GM12878 (cell line): ENCODE results near the gene SMARCD2. TPM values are rescaled to one million over a fixed set of nuclear protein-coding genes. Genes with fewer than 3 reads are reported as not detected.
A peak's percentile ranks its signal among the peaks of the same experiment; 100 is the strongest.
"Not testable (repeated sequence)": the region's sequence is repeated elsewhere in the genome, so short reads cannot be mapped to it uniquely, and the experiment has no call there.

Source experiments
- ATAC-seq: fragments of 200-7000 bp; cut with Tn5 transposase; 3 replicates; pipeline ENCODE4 v1.9.1; 2020; ENCODE audit warnings: mild to moderate bottlenecking, moderate library complexity
- BruUV-seq: library from RNA; stranded (reverse); fragments of 400-500 nt; replicated peaks from 2 replicates; lab custom pipeline; 2021; lab: Mats Ljungman, UMichigan
- CTCF ChIA-PET: fragments of 300-600 bp; sonication (Branson Sonifier 250); formaldehyde crosslinking; extraction: SDS; loops from one replicate; lab custom pipeline; 2021; ENCODE audit warnings: inconsistent platforms; lab: Yijun Ruan, JAX
- POLR2A ChIA-PET: fragments of 350-600 bp; formaldehyde crosslinking; extraction: SDS; loops from one replicate; lab custom pipeline; 2021; ENCODE audit warnings: inconsistent platforms; lab: Charles Lee
- RAD21 ChIA-PET: fragments of 300-600 bp; sonication (Branson Sonifier 250); formaldehyde crosslinking; loops from one replicate; lab custom pipeline; 2023; ENCODE audit warnings: antibody characterized with exemption; ENCODE audit not compliant: unreplicated experiment; lab: Charles Lee
- SMC1A ChIA-PET: fragments of 300-600 bp; sonication (Branson Sonifier 250); formaldehyde crosslinking; loops from one replicate; lab custom pipeline; 2023; ENCODE audit not compliant: unreplicated experiment, uncharacterized antibody; lab: Charles Lee
- DNase-seq: peaks from one replicate; pipeline ENCODE4 v3.0.0-alpha.2; 2011; ENCODE audit warnings: low read depth, low spot score
- FAIRE-seq: peaks from 3 replicates; lab custom pipeline; 2011; peaks lifted over from hg19 to GRCh38; lab: Jason Lieb, UNC
- H2AFZ ChIP-seq: 2 replicates; pipeline ENCODE4 v1.6.0; 2011; ENCODE audit warnings: low read depth, low read length, control low read depth; ENCODE audit not compliant: control insufficient read depth
- H3K27ac ChIP-seq: 2 replicates; pipeline ENCODE4 v1.5.1; 2011; ENCODE audit warnings: control low read depth; ENCODE audit not compliant: control insufficient read depth, insufficient read depth
- H3K27me3 ChIP-seq, 2 experiments: replicated peaks in 1 of 2; 2 replicates each; pipeline versions ENCODE4 v1.6.0 to v1.6.1; 2011; ENCODE audit warnings: low read length in 1 of 2; ENCODE audit not compliant: control insufficient read depth in 2 of 2, insufficient read depth in 2 of 2
- H3K36me3 ChIP-seq, 2 experiments: 2 replicates each; pipeline ENCODE4 v1.5.1; 2011; ENCODE audit warnings: low read length in 1 of 2; ENCODE audit not compliant: control insufficient read depth in 2 of 2, insufficient read depth in 2 of 2
- H3K4me1 ChIP-seq: 2 replicates; pipeline ENCODE4 v1.6.1; 2011; ENCODE audit warnings: mild to moderate bottlenecking, low read length, moderate library complexity, mixed read lengths; ENCODE audit not compliant: control insufficient read depth, insufficient read depth
- H3K4me2 ChIP-seq: 2 replicates; pipeline ENCODE4 v1.6.0; 2011; ENCODE audit warnings: control low read depth; ENCODE audit not compliant: control insufficient read depth, insufficient read depth
- H3K4me3 ChIP-seq: fragments of 200-600 bp; sonication (generic); 2 replicates; pipeline ENCODE4 v1.5.1; 2016
- H3K79me2 ChIP-seq: 2 replicates; pipeline ENCODE4 v1.6.0; 2011; ENCODE audit warnings: low read length; ENCODE audit not compliant: control insufficient read depth, insufficient read depth
- H3K9ac ChIP-seq: 2 replicates; pipeline ENCODE4 v1.8.0; 2011; ENCODE audit warnings: low read length, control low read depth, mixed read lengths; ENCODE audit not compliant: control insufficient read depth, insufficient read depth
- H3K9me3 ChIP-seq: replicated peaks from 3 replicates; pipeline ENCODE4 v1.5.1; 2011; ENCODE audit warnings: mild to moderate bottlenecking, low read length; ENCODE audit not compliant: control insufficient read depth, insufficient read depth
- H4K20me1 ChIP-seq: 2 replicates; pipeline ENCODE4 v1.6.0; 2011; ENCODE audit not compliant: control insufficient read depth, insufficient read depth
- BCL3 ChIP-seq: IDR thresholded peaks from 2 replicates; pipeline ENCODE4 v1.6.1; 2011; ENCODE audit warnings: borderline replicate concordance, low read depth, mild to moderate bottlenecking, moderate library complexity, low read length; ENCODE audit not compliant: insufficient read depth, poor library complexity, severe bottlenecking
- CTCF ChIP-seq, 3 experiments: IDR thresholded peaks in 2 of 3; conservative IDR thresholded peaks in 1 of 3; 2 replicates each; pipeline ENCODE4 v1.5.1; 2011; ENCODE audit warnings: low read depth in 3 of 3, low read length in 3 of 3, mild to moderate bottlenecking in 3 of 3, control low read depth in 2 of 3, moderate library complexity in 2 of 3, inconsistent platforms in 1 of 3, mixed read lengths in 1 of 3; ENCODE audit not compliant: control insufficient read depth in 2 of 3, insufficient read depth in 1 of 3; ENCODE audit errors: extremely low read depth in 1 of 3
- JUND ChIP-seq: IDR thresholded peaks from 2 replicates; pipeline ENCODE4 v1.6.1; 2012; ENCODE audit warnings: low read depth, mild to moderate bottlenecking, low read length, improper control_type of control experiment, moderate library complexity
- NFYB ChIP-seq: IDR thresholded peaks from 2 replicates; pipeline ENCODE4 v1.6.1; 2011; ENCODE audit warnings: low read depth, mild to moderate bottlenecking, low read length, improper control_type of control experiment, moderate library complexity; ENCODE audit not compliant: insufficient read depth
- NKRF ChIP-seq: fragments of 450-650 bp; conservative IDR thresholded peaks from 2 replicates; pipeline ENCODE4 v1.6.1; 2017; ENCODE audit warnings: mild to moderate bottlenecking, moderate library complexity
- STAT3 ChIP-seq: IDR thresholded peaks from 2 replicates; pipeline ENCODE4 v1.6.1; 2011; ENCODE audit warnings: low read depth, low read length, improper control_type of control experiment
- WGBS: methylation state at CpG from one replicate; pipeline ENCODE4 v1.1.6; 2016; ENCODE audit warnings: low lambda C conversion rate; ENCODE audit not compliant: insufficient replicate concordance, insufficient coverage; ENCODE audit errors: missing lambda C conversion rate; 5-methylcytosine and 5-hydroxymethylcytosine counted together
- in situ Hi-C: fragments of 300-500 bp; cut with MboI; formaldehyde crosslinking; loops from 9 replicates; pipeline ENCODE4 v1.14.3; 2018; ENCODE audit warnings: mixed read lengths
- intact Hi-C: fragments of 100-400 bp; cut with micrococcal nuclease; formaldehyde crosslinking; loops from one replicate; pipeline ENCODE4 v1.14.2; 2022; ENCODE audit not compliant: unreplicated experiment
- polyA plus RNA-seq, 11 experiments: library from polyadenylated mRNA; depleted of rRNA in 4 of 11; unstranded in 6 of 11; stranded (reverse) in 5 of 11; fragments of >200 nt; fragmentation: Nextera tagmentation in 4 of 11; fragmentation: Illumina TruSeq in 1 of 11; extraction: Ambion mirVana in 4 of 11; extraction: Trizol in 1 of 11; gene quantifications; 1 replicate in 1 of 11; 2 replicates in 10 of 11; pipeline versions ENCODE4 v1.2.1 to v1.2.3, GENCODE V29; 2011 to 2016; ENCODE audit warnings: inconsistent platforms in 2 of 11, missing spikeins in 2 of 11, low read depth in 1 of 11
- total RNA-seq, 4 experiments: library from RNA; depleted of rRNA in 3 of 4; stranded (reverse); fragments of >200 nt in 3 of 4; fragmentation: Illumina TruSeq in 1 of 4; extraction: Trizol in 1 of 4; gene quantifications; 2 replicates each; pipeline versions ENCODE4 v1.2.1 to v1.2.3, GENCODE V29; 2013 to 2021

SMARCD2 gene
- total and polyA plus RNA-seq, 10 of the 15 experiments (the other 5 are each of a cell fraction or from before 2014, with no cell fraction given) = 2.4 to 111 (median 63.6) TPM

GRCh38 chr17:63866625-63867024 is 24.1 kb upstream of the SMARCD2 start:
- SMC1A ChIA-PET, H3K36me3 ChIP-seq, DNase-seq, H3K27ac ChIP-seq, H3K4me3 ChIP-seq, H3K9me3 ChIP-seq, intact Hi-C loops, H3K4me2 ChIP-seq, H3K79me2 ChIP-seq, H3K4me1 ChIP-seq, RAD21 ChIA-PET, H4K20me1 ChIP-seq, POLR2A ChIA-PET, BruUV-seq, H3K27me3 ChIP-seq, H2AFZ ChIP-seq, H3K9ac ChIP-seq, in situ Hi-C loops, FAIRE-seq: not testable (repeated sequence)
- 0 out of 6 replicates have a peak, but pooled peaks of 1 of the 3 experiments have one; percentile 17 for TF ChIP-seq CTCF (IDR thresholded peaks at IDR 0.05 in 2 of 3, conservative IDR thresholded peaks at IDR 0.05 in 1 of 3; ENCODE audit: control insufficient read depth in 2 of 3, extremely low read depth in 1 of 3, insufficient read depth in 1 of 3, low read depth in 3 of 3, low read length in 3 of 3)
- 34% methylated on average over 7 of the region's 7 CpGs for WGBS
- ATAC-seq = peak; percentile 70
- CTCF ChIA-PET = interaction anchor here (0.7 to 4.8 kb wide), 22 partner anchors 8 to 460 kb away, joined by 3 to 51 read pairs (median 4); partner anchors contain the start of genes GH1, ICAM2 and SMARCD2

- H3K9ac ChIP-seq = no peak overlapping the region
- ChIA-PET CTCF (interaction anchor here (1.4 to 3.4 kb wide), 7 partner anchors 8 to 31 kb away, joined by 4 to 14 read pairs (median 6); no protein-coding TSS in a partner anchor), POLR2A (interaction anchor here (0.5 to 1.9 kb wide), 2 partner anchors 11 to 108 kb away, joined by 3 to 6 read pairs; no protein-coding TSS in a partner anchor), RAD21 (no interaction called here), SMC1A (interaction anchor here (0.7 to 1.8 kb wide), 5 partner anchors 10 to 370 kb away, joined by 3 to 4 read pairs (median 3); no protein-coding TSS in a partner anchor)
- H3K27me3 ChIP-seq = peaks cover 1 to 4% of the 10 kb centered on the region in 2 experiments; a peak in 2 of 4 replicates
- no peak overlapping the region for H2AFZ ChIP-seq
- DNase-seq (no peak), ATAC-seq (no peak), FAIRE-seq (no peak)
- 0% methylated on average over 3 of the region's 3 CpGs for WGBS
- no peak overlapping the region for H3K4me2 ChIP-seq
- no peaks in the 10 kb centered on the region for H3K36me3 ChIP-seq
- H3K9me3 ChIP-seq = no peaks in the 10 kb centered on the region
- TF ChIP-seq STAT3 (no peak), NFYB (no peak), BCL3 (no peak), NKRF (no peak), JUND (no peak)
- H4K20me1 ChIP-seq = no peaks in the 10 kb centered on the region
- no peak overlapping the region for H3K4me3 ChIP-seq
- no peak overlapping the region for H3K27ac ChIP-seq
- no peaks in the 10 kb centered on the region for H3K4me1 ChIP-seq
- intact Hi-C loops = no loop called here
- H3K79me2 ChIP-seq = no peaks in the 10 kb centered on the region
- BruUV-seq = no TSS peak
- in situ Hi-C loops = no loop called here
These were observed 16.8 kb upstream of the SMARCD2 start for GRCh38 chr17:63859257-63859656.
